Activated naive CD4-positive, alpha-beta T cell treated with anti-CD3 and anti-CD28 coated beads, Interleukin-2, amount 10 ng/mL, durations not matched to agents 7 days and 5 days (primary cell): ENCODE results near the gene OTUB1.

Experiments used
- CTCF ChIA-PET: fragments of 350-600 bp; sonication (Branson Sonifier 250); formaldehyde crosslinking; loops from one replicate; lab custom pipeline; 2021; ENCODE audit warnings: antibody characterized with exemption; lab: Charles Lee
- DNase-seq: peaks from one replicate; pipeline ENCODE4 v3.0.0-alpha.2; 2020
- H3K27ac Mint-ChIP-seq: one replicate; pipeline ENCODE4 v1.8.0; 2021; ENCODE audit warnings: mild to moderate bottlenecking, moderate library complexity, mixed read lengths
- H3K27me3 Mint-ChIP-seq: one replicate; pipeline ENCODE4 v1.8.0; 2021; ENCODE audit warnings: mild to moderate bottlenecking, mixed read lengths
- H3K36me3 Mint-ChIP-seq: one replicate; pipeline ENCODE4 v1.8.0; 2021; ENCODE audit warnings: mixed read lengths
- H3K4me1 Mint-ChIP-seq: one replicate; pipeline ENCODE4 v1.8.0; 2021; ENCODE audit warnings: mixed read lengths
- H3K4me3 Mint-ChIP-seq: one replicate; pipeline ENCODE4 v1.8.0; 2021; ENCODE audit warnings: mild to moderate bottlenecking, moderate library complexity, mixed read lengths
- H3K9me3 Mint-ChIP-seq: one replicate; pipeline ENCODE4 v1.8.0; 2021; ENCODE audit warnings: mixed read lengths

Gene OTUB1

GRCh38 chr11:63993100-63993499 lies 6.9 kb downstream of the OTUB1 start:
- H3K36me3 Mint-ChIP-seq: peaks cover 60% of the 10 kb centered on the region
- CTCF ChIA-PET: no interaction called here
- no peaks in the 10 kb centered on the region for H3K27me3 Mint-ChIP-seq
- peaks cover 29% of the 10 kb centered on the region for H3K4me1 Mint-ChIP-seq
- no peaks in the 10 kb centered on the region for H3K9me3 Mint-ChIP-seq
- DNase-seq: no peak
- H3K27ac Mint-ChIP-seq: no peak overlapping the region
- H3K4me3 Mint-ChIP-seq: no peak overlapping the region

- Mint-ChIP-seq H3K27me3 (no peaks in the 10 kb centered on the region), H3K4me3 (no peak overlapping the region), H3K4me1 (peaks cover 24% of the 10 kb centered on the region), H3K36me3 (peaks cover 56% of the 10 kb centered on the region), H3K9me3 (no peaks in the 10 kb centered on the region), H3K27ac (no peak overlapping the region)
- no peak for DNase-seq
- CTCF ChIA-PET: interaction anchor here (1.4 kb wide), 1 partner anchor 155 kb away, joined by 4 read pairs; no protein-coding TSS in a partner anchor
Measured at GRCh38 chr11:63993993-63994392, 7.8 kb downstream of the OTUB1 start.

GRCh38 chr11:63996512-63996911 lies 10.3 kb downstream of the OTUB1 start:
- CTCF ChIA-PET: no interaction called here
- no peak for DNase-seq
- no peak overlapping the region for H3K27ac Mint-ChIP-seq
- peaks cover 38% of the 10 kb centered on the region for H3K36me3 Mint-ChIP-seq
- no peaks in the 10 kb centered on the region for H3K9me3 Mint-ChIP-seq
- H3K4me3 Mint-ChIP-seq: no peak overlapping the region
- H3K4me1 Mint-ChIP-seq: peaks cover 21% of the 10 kb centered on the region
- peaks cover 10% of the 10 kb centered on the region for H3K27me3 Mint-ChIP-seq

- no peak overlapping the region for H3K27ac Mint-ChIP-seq
- CTCF ChIA-PET: no interaction called here
- H3K27me3 Mint-ChIP-seq: peaks cover 16% of the 10 kb centered on the region
- H3K9me3 Mint-ChIP-seq: no peaks in the 10 kb centered on the region
- H3K4me1 Mint-ChIP-seq: peaks cover 16% of the 10 kb centered on the region
- no peak overlapping the region for H3K4me3 Mint-ChIP-seq
- peaks cover 33% of the 10 kb centered on the region for H3K36me3 Mint-ChIP-seq
- DNase-seq: no peak
Measured at GRCh38 chr11:63997104-63997700, 11.0 kb downstream of the OTUB1 start.

GRCh38 chr11:63997801-63998337 lies 11.6 kb downstream of the OTUB1 start:
- no peak overlapping the region for H3K27ac Mint-ChIP-seq
- CTCF ChIA-PET: interaction anchor here (0.8 to 1.2 kb wide), 2 partner anchors 160 to 253 kb away, joined by 3 read pairs; no protein-coding TSS in a partner anchor
- H3K4me3 Mint-ChIP-seq: no peak overlapping the region
- H3K36me3 Mint-ChIP-seq: peaks cover 32% of the 10 kb centered on the region
- H3K27me3 Mint-ChIP-seq: peaks cover 23% of the 10 kb centered on the region
- H3K4me1 Mint-ChIP-seq: peaks cover 14% of the 10 kb centered on the region
- H3K9me3 Mint-ChIP-seq: no peaks in the 10 kb centered on the region
- no peak for DNase-seq

GRCh38 chr11:63998558-63999348 lies 12.5 kb downstream of the OTUB1 start:
- H3K27me3 Mint-ChIP-seq: peaks cover 30% of the 10 kb centered on the region
- peaks cover 28% of the 10 kb centered on the region for H3K36me3 Mint-ChIP-seq
- no peak overlapping the region for H3K4me3 Mint-ChIP-seq
- DNase-seq: no peak
- H3K9me3 Mint-ChIP-seq: no peaks in the 10 kb centered on the region
- H3K4me1 Mint-ChIP-seq: peaks cover 7% of the 10 kb centered on the region
- no peak overlapping the region for H3K27ac Mint-ChIP-seq
- CTCF ChIA-PET: interaction anchor here (0.8 to 4.9 kb wide), 6 partner anchors 44 to 253 kb away, joined by 3 to 111 read pairs (median 4); partner anchors contain the start of gene ZFTA

- peaks cover 5% of the 10 kb centered on the region for H3K4me1 Mint-ChIP-seq
- H3K27me3 Mint-ChIP-seq: peaks cover 35% of the 10 kb centered on the region
- H3K36me3 Mint-ChIP-seq: peaks cover 25% of the 10 kb centered on the region
- no peak overlapping the region for H3K4me3 Mint-ChIP-seq
- H3K27ac Mint-ChIP-seq: no peak overlapping the region
- H3K9me3 Mint-ChIP-seq: no peaks in the 10 kb centered on the region
- CTCF ChIA-PET: interaction anchor here (0.7 to 4.9 kb wide), 14 partner anchors 10 to 231 kb away, joined by 3 to 111 read pairs (median 4); partner anchors contain the start of gene ZFTA
- peak; percentile 61 for DNase-seq
Measured at GRCh38 chr11:63999349-64000025, 13.2 kb downstream of the OTUB1 start.

- Mint-ChIP-seq H3K9me3 (no peaks in the 10 kb centered on the region), H3K27me3 (peaks cover 40% of the 10 kb centered on the region), H3K4me3 (no peak overlapping the region), H3K4me1 (peaks cover 5% of the 10 kb centered on the region), H3K27ac (no peak overlapping the region), H3K36me3 (peaks cover 19% of the 10 kb centered on the region)
- DNase-seq: peak; percentile 79
- CTCF ChIA-PET: interaction anchor here (0.7 to 4.9 kb wide), 21 partner anchors 10 to 304 kb away, joined by 3 to 111 read pairs (median 4); partner anchors contain the start of gene ZFTA
Measured at GRCh38 chr11:64000026-64000739, 13.9 kb downstream of the OTUB1 start.

GRCh38 chr11:64000740-64001483 lies 14.7 kb downstream of the OTUB1 start:
- Mint-ChIP-seq H3K36me3 (peaks cover 17% of the 10 kb centered on the region), H3K4me1 (peaks cover 5% of the 10 kb centered on the region), H3K27ac (no peak overlapping the region), H3K9me3 (no peaks in the 10 kb centered on the region), H3K4me3 (peak overlapping the region; percentile 30), H3K27me3 (peaks cover 47% of the 10 kb centered on the region)
- no peak for DNase-seq
- CTCF ChIA-PET: interaction anchor here (0.6 to 4.9 kb wide), 20 partner anchors 11 to 303 kb away, joined by 3 to 111 read pairs (median 4); partner anchors contain the start of gene ZFTA

- Mint-ChIP-seq H3K27ac (peak overlapping the region; percentile 21), H3K9me3 (no peaks in the 10 kb centered on the region), H3K27me3 (peaks cover 56% of the 10 kb centered on the region), H3K36me3 (peaks cover 14% of the 10 kb centered on the region), H3K4me3 (peak overlapping the region; percentile 30), H3K4me1 (peaks cover 5% of the 10 kb centered on the region)
- CTCF ChIA-PET: interaction anchor here (0.6 to 4.9 kb wide), 10 partner anchors 14 to 299 kb away, joined by 3 to 111 read pairs (median 4); no protein-coding TSS in a partner anchor
- DNase-seq: no peak
Measured at GRCh38 chr11:64001484-64002420, 15.5 kb downstream of the OTUB1 start.

- Mint-ChIP-seq H3K4me1 (peaks cover 16% of the 10 kb centered on the region), H3K27me3 (peaks cover 78% of the 10 kb centered on the region), H3K9me3 (no peaks in the 10 kb centered on the region), H3K4me3 (no peak overlapping the region), H3K36me3 (no peaks in the 10 kb centered on the region), H3K27ac (no peak overlapping the region)
- CTCF ChIA-PET: interaction anchor here (4.9 kb wide), 1 partner anchor 145 kb away, joined by 111 read pairs; no protein-coding TSS in a partner anchor
- no peak for DNase-seq
Measured at GRCh38 chr11:64003807-64004589, 17.8 kb downstream of the OTUB1 start.
